A673 (cell line): ENCODE measurements around the gene SDK1.

ENCODE experiments used
- EZH2 ChIP-seq: fragments of 200-600 bp; sonication (generic); IDR thresholded peaks from 2 replicates; pipeline ENCODE4 v1.6.1; 2017; ENCODE audit warnings: borderline replicate concordance, low read depth, mild to moderate bottlenecking, mixed read lengths, antibody characterized with exemption, low read length; ENCODE audit not compliant: poor library complexity, severe bottlenecking
- TF ChIP-seq, protein P1 (sequence below): fragments of 300-800, 200-600 bp; sonication (generic); conservative IDR thresholded peaks from 2 replicates; pipeline ENCODE4 v1.5.1; 2017; ENCODE audit warnings: low read depth, mild to moderate bottlenecking, antibody characterized with exemption, low read length, moderate library complexity, mixed read lengths

DNA sequence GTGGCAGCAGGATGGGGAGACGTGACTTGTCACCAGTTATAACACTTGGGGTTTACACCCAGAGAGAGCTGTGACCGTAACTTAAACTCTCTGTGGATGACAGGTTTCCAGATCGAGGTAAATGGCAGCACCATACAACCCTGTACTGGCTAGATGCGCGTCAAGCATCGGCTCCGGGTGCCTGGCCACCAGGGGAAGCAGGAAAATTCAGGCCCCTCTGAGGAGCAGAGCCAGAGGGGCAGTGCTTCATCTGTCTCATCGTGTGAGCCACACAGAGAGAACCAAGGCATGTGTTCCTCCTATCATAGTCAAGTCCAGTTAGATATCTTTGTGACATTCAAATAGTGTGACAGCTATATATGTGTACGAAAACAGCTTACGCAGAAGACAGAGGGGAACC, 728.9 kb downstream of the SDK1 start:
- TF ChIP-seq, protein P1, sequence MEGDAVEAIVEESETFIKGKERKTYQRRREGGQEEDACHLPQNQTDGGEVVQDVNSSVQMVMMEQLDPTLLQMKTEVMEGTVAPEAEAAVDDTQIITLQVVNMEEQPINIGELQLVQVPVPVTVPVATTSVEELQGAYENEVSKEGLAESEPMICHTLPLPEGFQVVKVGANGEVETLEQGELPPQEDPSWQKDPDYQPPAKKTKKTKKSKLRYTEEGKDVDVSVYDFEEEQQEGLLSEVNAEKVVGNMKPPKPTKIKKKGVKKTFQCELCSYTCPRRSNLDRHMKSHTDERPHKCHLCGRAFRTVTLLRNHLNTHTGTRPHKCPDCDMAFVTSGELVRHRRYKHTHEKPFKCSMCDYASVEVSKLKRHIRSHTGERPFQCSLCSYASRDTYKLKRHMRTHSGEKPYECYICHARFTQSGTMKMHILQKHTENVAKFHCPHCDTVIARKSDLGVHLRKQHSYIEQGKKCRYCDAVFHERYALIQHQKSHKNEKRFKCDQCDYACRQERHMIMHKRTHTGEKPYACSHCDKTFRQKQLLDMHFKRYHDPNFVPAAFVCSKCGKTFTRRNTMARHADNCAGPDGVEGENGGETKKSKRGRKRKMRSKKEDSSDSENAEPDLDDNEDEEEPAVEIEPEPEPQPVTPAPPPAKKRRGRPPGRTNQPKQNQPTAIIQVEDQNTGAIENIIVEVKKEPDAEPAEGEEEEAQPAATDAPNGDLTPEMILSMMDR, result no peak
- no peak for TF ChIP-seq EZH2
